GM23338 (cell line): ENCODE measurements around the gene RAPGEF4. TPM values are rescaled to one million over a fixed set of nuclear protein-coding genes. Genes with fewer than 3 reads are reported as not detected.

Experiments
- ATAC-seq: fragments of 200-7000 bp; cut with Tn5 transposase; 3 replicates; pipeline ENCODE4 v1.9.1; 2020
- DNase-seq: peaks from one replicate; pipeline ENCODE4 v3.0.0-alpha.2; 2015; ENCODE audit warnings: low spot score
- H2AFZ ChIP-seq: fragments of 200-600 bp; sonication (generic); 2 replicates; pipeline ENCODE4 v1.8.0; 2016; ENCODE audit warnings: antibody characterized with exemption, mild to moderate bottlenecking, moderate library complexity
- H3F3A ChIP-seq: fragments of 200-600 bp; sonication (generic); replicated peaks from 2 replicates; pipeline ENCODE4 v1.8.0; 2017; ENCODE audit warnings: antibody characterized with exemption, mixed run types, low read depth
- H3K27ac ChIP-seq: fragments of 200-600 bp; sonication (generic); 2 replicates; pipeline ENCODE4 v1.6.1; 2016; ENCODE audit warnings: low read depth
- H3K27me3 ChIP-seq: fragments of 200-600 bp; sonication (generic); 2 replicates; pipeline ENCODE4 v1.8.0; 2016; ENCODE audit warnings: mild to moderate bottlenecking, mixed run types, moderate library complexity; ENCODE audit not compliant: insufficient read depth
- H3K36me3 ChIP-seq: fragments of 200-600 bp; sonication (generic); 2 replicates; pipeline ENCODE4 v1.8.0; 2016; ENCODE audit warnings: mild to moderate bottlenecking; ENCODE audit not compliant: insufficient read depth
- H3K4me1 ChIP-seq: fragments of 200-600 bp; sonication (generic); 2 replicates; pipeline ENCODE4 v1.8.0; 2016; ENCODE audit warnings: mild to moderate bottlenecking, moderate library complexity; ENCODE audit not compliant: insufficient read depth
- H3K4me2 ChIP-seq: fragments of 200-600 bp; sonication (generic); 2 replicates; pipeline ENCODE4 v1.7.1; 2017; ENCODE audit warnings: mixed run types
- H3K4me3 ChIP-seq: fragments of 200-600 bp; sonication (generic); 2 replicates; pipeline ENCODE4 v1.6.1; 2016; ENCODE audit warnings: mixed run types
- H3K79me2 ChIP-seq: fragments of 200-600 bp; sonication (generic); replicated peaks from 2 replicates; pipeline ENCODE4 v1.8.0; 2017; ENCODE audit warnings: mild to moderate bottlenecking; ENCODE audit not compliant: insufficient read depth
- H3K9me2 ChIP-seq: fragments of 200-600 bp; sonication (generic); 2 replicates; pipeline ENCODE4 v1.8.0; 2017; ENCODE audit not compliant: insufficient read depth
- H4K20me1 ChIP-seq: fragments of 200-600 bp; sonication (generic); replicated peaks from 2 replicates; pipeline ENCODE4 v1.8.0; 2017; ENCODE audit warnings: mild to moderate bottlenecking; ENCODE audit not compliant: insufficient read depth
- H3K27ac Mint-ChIP-seq: 2 replicates; pipeline ENCODE4 v1.8.0; 2020; ENCODE audit warnings: inconsistent platforms, mild to moderate bottlenecking, moderate library complexity, mixed read lengths
- H3K27me3 Mint-ChIP-seq: 3 replicates; pipeline ENCODE4 v1.8.0; 2022; ENCODE audit warnings: low read depth, mild to moderate bottlenecking, moderate library complexity, mixed read lengths, inconsistent platforms; ENCODE audit not compliant: insufficient read depth, poor library complexity
- H3K36me3 Mint-ChIP-seq: 3 replicates; pipeline ENCODE4 v1.8.0; 2021; ENCODE audit warnings: low read depth, mild to moderate bottlenecking, inconsistent platforms, moderate library complexity, mixed read lengths
- H3K4me1 Mint-ChIP-seq: 3 replicates; pipeline ENCODE4 v1.8.0; 2020; ENCODE audit warnings: mild to moderate bottlenecking, inconsistent platforms, mixed read lengths
- H3K4me3 Mint-ChIP-seq: 3 replicates; pipeline ENCODE4 v1.8.0; 2021; ENCODE audit warnings: moderate library complexity, mild to moderate bottlenecking, inconsistent platforms, mixed read lengths
- H3K9me3 Mint-ChIP-seq: 3 replicates; pipeline ENCODE4 v1.8.0; 2020; ENCODE audit warnings: moderate library complexity, mild to moderate bottlenecking, inconsistent platforms, mixed read lengths
- CTCF ChIP-seq, 2 experiments: fragments of 200-600 bp in 1 of 2; sonication (generic) in 1 of 2; conservative IDR thresholded peaks; 2 replicates each; pipeline versions ENCODE4 v1.5.1 to v1.6.1; 2016 to 2017; ENCODE audit warnings: antibody characterized with exemption in 2 of 2, low read depth in 2 of 2, mild to moderate bottlenecking in 2 of 2, moderate library complexity in 1 of 2
- EZH2 ChIP-seq: fragments of 200-600 bp; sonication (generic); IDR thresholded peaks from one replicate; pipeline ENCODE4 v1.8.0; 2017; ENCODE audit warnings: antibody characterized with exemption, mild to moderate bottlenecking, low read depth; ENCODE audit not compliant: unreplicated experiment
- NANOG ChIP-seq: IDR thresholded peaks from 2 replicates; pipeline ENCODE4 v1.6.1; 2016; ENCODE audit warnings: antibody characterized with exemption, borderline replicate concordance
- POLR2AphosphoS5 ChIP-seq: IDR thresholded peaks from 2 replicates; pipeline ENCODE4 v1.6.1; 2016; ENCODE audit warnings: antibody characterized with exemption, low read depth
- STAT1 ChIP-seq: IDR thresholded peaks from one replicate; pipeline ENCODE4 v1.6.1; 2016; ENCODE audit warnings: antibody characterized with exemption; ENCODE audit not compliant: unreplicated experiment
- ZNF331 ChIP-seq: fragments of 250-450 bp; sonication (Bioruptor Pico); IDR thresholded peaks from 2 replicates; pipeline ENCODE4 v1.5.0; 2020; ENCODE audit warnings: low read depth, mild to moderate bottlenecking, moderate library complexity
- ZNF462 ChIP-seq: fragments of 250-450 bp; sonication (Bioruptor Pico); IDR thresholded peaks from 2 replicates; pipeline ENCODE4 v1.5.0; 2020; ENCODE audit warnings: mild to moderate bottlenecking, moderate library complexity
- polyA plus RNA-seq: library from polyadenylated mRNA; unstranded; fragments of >200 nt; fragmentation: Nextera tagmentation; extraction: Ambion mirVana; gene quantifications from 2 replicates; pipeline ENCODE4 v1.2.1, GENCODE V29; 2016
- total RNA-seq: library from RNA; depleted of rRNA; stranded (reverse); fragments of >200 nt; shearing (Covaris generic); gene quantifications from 2 replicates; pipeline ENCODE4 v1.2.3, GENCODE V29; 2014

The RAPGEF4 gene
- total and polyA plus RNA-seq, 2 experiments from 2014 or later, result 1.7 to 4.7 TPM

- TF ChIP-seq ZNF462 (no peak), STAT1 (no peak), POLR2AphosphoS5 (no peak), EZH2 (no peak), CTCF (conservative IDR thresholded peaks at IDR 0.05; ENCODE audit: low read depth in 2 of 2) (no peak), ZNF331 (CRISPR knock-in tag) (no peak), NANOG (no peak)
Observed at GRCh38 chr2:172804423-172804822, 68.8 kb downstream of the RAPGEF4 start (continued).

GRCh38 chr2:172806493-172806892 is 70.8 kb downstream of the RAPGEF4 start:
- Histone ChIP-seq H3K9me2 (no peaks in the 10 kb centered on the region), H2AFZ (peak overlapping the region; percentile 35; the same call in 1 of the 2 replicates), H3K4me3 (no peak overlapping the region), H3K4me1 (no peaks in the 10 kb centered on the region), H3K4me2 (no peak overlapping the region), H3F3A (no peaks in the 10 kb centered on the region), H4K20me1 (no peaks in the 10 kb centered on the region), H3K36me3 (no peaks in the 10 kb centered on the region; the same call in 1 of the 2 replicates), H3K27ac (no peak overlapping the region), H3K79me2 (no peaks in the 10 kb centered on the region), H3K27me3 (no peaks in the 10 kb centered on the region)
- DNase-seq (peak; percentile 69), ATAC-seq (peak; percentile 62)
- H3K27ac Mint-ChIP-seq, result 0 out of 2 replicates have a peak overlapping the region, but pooled peaks have one; percentile 5
- H3K9me3 Mint-ChIP-seq, result peaks cover 29% of the 10 kb centered on the region
- peaks cover 3% of the 10 kb centered on the region for H3K27me3 Mint-ChIP-seq
- no peak overlapping the region for H3K4me3 Mint-ChIP-seq
- peak; percentile 86 to 89 for TF ChIP-seq CTCF (conservative IDR thresholded peaks at IDR 0.05; ENCODE audit: low read depth in 2 of 2)
- TF ChIP-seq EZH2, result no peak
- H3K36me3 Mint-ChIP-seq, result peaks cover 26% of the 10 kb centered on the region
- peaks cover 10% of the 10 kb centered on the region; the same call in 2 of the 3 replicates for H3K4me1 Mint-ChIP-seq
